ENCODE results near the gene KCNIP4. TPM values are rescaled to one million over a fixed set of nuclear protein-coding genes. Genes with fewer than 3 reads are reported as not detected.

The KCNIP4 gene
- total RNA-seq, 1 donor from 2014 or later = not detected

DNA sequence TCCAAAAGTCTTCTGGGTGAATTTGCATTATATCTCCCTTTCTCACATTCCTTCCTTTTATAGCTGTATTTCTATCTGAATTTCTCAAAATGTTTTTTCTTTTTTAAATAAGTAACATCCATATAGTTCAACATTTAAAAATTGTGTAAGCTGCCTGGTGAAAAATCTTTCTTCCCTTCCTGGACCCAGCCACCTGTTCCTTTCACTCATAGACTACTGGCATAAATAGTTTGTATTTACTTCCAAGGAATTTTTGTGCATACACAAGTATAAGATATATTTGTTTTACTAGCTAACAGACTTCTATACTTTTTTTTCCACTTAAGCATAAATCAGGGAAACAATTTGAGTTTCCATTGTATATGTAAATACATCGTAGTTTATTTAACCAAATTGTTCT, 1212.6 kb downstream of the KCNIP4 start:
- no peaks in the 10 kb centered on the region for H3K27me3 ChIP-seq
- no peaks in the 10 kb centered on the region for H3K4me1 ChIP-seq
- ATAC-seq (no peak), DNase-seq (no peak)
- no peak overlapping the region for H3K4me3 ChIP-seq
- no peaks in the 10 kb centered on the region for H3K9me3 ChIP-seq
- intact Hi-C loops (cut with DNase I) = no loop called here
- TF ChIP-seq, protein P1, sequence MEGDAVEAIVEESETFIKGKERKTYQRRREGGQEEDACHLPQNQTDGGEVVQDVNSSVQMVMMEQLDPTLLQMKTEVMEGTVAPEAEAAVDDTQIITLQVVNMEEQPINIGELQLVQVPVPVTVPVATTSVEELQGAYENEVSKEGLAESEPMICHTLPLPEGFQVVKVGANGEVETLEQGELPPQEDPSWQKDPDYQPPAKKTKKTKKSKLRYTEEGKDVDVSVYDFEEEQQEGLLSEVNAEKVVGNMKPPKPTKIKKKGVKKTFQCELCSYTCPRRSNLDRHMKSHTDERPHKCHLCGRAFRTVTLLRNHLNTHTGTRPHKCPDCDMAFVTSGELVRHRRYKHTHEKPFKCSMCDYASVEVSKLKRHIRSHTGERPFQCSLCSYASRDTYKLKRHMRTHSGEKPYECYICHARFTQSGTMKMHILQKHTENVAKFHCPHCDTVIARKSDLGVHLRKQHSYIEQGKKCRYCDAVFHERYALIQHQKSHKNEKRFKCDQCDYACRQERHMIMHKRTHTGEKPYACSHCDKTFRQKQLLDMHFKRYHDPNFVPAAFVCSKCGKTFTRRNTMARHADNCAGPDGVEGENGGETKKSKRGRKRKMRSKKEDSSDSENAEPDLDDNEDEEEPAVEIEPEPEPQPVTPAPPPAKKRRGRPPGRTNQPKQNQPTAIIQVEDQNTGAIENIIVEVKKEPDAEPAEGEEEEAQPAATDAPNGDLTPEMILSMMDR (IDR thresholded peaks at IDR 0.05) = no peak
- H3K27ac ChIP-seq = no peak overlapping the region
- H3K36me3 ChIP-seq = peaks cover 18% of the 10 kb centered on the region

DNA sequence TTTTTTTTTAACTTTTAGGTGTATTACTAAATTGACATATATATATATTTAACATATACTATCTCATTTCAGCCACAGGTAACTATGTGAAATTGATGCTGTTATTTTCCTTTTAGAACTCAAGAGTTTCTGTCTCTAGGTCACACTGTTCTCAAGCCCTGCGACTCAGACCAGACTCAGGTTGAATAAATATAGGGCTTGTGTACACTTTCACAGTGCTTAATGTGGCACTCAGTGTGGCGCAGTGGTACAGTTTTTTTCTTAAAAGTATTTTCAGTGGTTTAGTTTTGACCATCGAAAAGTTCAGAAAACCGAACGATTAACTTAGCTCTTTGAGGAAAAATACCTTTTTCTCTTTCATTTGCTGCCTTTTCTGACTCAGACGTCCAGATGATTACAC, 1223.7 kb downstream of the KCNIP4 start:
- Histone ChIP-seq H3K36me3 (peaks cover 66% of the 10 kb centered on the region), H3K27me3 (no peaks in the 10 kb centered on the region), H3K27ac (no peak overlapping the region), H3K4me3 (no peak overlapping the region), H3K9me3 (no peaks in the 10 kb centered on the region), H3K4me1 (no peaks in the 10 kb centered on the region)
- intact Hi-C loops (cut with DNase I) = no loop called here
- TF ChIP-seq, protein P1 (IDR thresholded peaks at IDR 0.05) = no peak
- ATAC-seq (no peak), DNase-seq (no peak)

DNA sequence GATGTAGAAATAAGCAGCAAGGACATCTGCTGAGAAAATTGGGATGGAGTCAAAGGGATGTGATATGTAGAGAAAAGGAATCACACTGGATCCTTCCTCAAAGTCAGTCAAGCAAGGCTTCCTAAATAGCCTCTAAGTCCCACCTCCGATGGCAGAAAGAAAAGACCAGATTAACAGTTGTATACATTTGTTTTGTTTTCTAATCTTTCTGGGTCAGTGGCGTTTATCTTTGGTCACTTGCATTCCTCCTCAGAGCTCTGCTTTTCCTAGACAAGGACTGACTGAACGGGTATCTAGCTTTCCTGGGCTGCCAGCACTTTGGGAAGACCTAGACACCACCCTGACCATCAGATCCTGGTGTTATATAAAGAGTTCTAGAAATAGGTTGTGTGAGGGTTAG, 1225.1 kb downstream of the KCNIP4 start:
- TF ChIP-seq, protein P1 (IDR thresholded peaks at IDR 0.05) = no peak
- no peak overlapping the region for H3K4me3 ChIP-seq
- no peaks in the 10 kb centered on the region for H3K27me3 ChIP-seq
- H3K4me1 ChIP-seq = no peaks in the 10 kb centered on the region
- H3K27ac ChIP-seq = no peak overlapping the region
- intact Hi-C loops (cut with DNase I) = no loop called here
- H3K36me3 ChIP-seq = peaks cover 66% of the 10 kb centered on the region
- no peaks in the 10 kb centered on the region for H3K9me3 ChIP-seq
- ATAC-seq (no peak), DNase-seq (no peak)

DNA sequence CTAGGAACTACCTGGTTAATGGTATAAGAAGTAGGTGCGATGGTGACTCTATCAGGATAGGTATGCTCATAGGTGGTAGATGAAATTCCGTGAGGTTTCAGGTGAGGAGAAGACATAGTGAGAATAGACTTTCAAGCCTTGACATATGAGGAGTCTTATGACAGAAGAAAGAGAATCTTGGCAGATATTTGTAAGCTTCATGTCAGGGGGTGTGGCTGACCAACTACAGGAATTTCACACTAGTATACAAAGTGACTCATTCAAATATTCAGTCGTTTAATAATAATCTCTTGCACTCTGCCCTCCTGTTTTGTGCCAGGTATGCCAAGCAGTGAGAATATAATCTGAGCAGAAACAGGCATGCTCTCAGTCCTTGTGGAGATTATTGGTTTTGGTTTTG, 1225.6 kb downstream of the KCNIP4 start:
- peaks cover 63% of the 10 kb centered on the region for H3K36me3 ChIP-seq
- ATAC-seq (no peak), DNase-seq (no peak)
- H3K9me3 ChIP-seq = no peaks in the 10 kb centered on the region
- H3K4me1 ChIP-seq = no peaks in the 10 kb centered on the region
- intact Hi-C loops (cut with DNase I) = no loop called here
- TF ChIP-seq, protein P1 (IDR thresholded peaks at IDR 0.05) = no peak
- H3K27ac ChIP-seq = no peak overlapping the region
- no peak overlapping the region for H3K4me3 ChIP-seq
- H3K27me3 ChIP-seq = no peaks in the 10 kb centered on the region

DNA sequence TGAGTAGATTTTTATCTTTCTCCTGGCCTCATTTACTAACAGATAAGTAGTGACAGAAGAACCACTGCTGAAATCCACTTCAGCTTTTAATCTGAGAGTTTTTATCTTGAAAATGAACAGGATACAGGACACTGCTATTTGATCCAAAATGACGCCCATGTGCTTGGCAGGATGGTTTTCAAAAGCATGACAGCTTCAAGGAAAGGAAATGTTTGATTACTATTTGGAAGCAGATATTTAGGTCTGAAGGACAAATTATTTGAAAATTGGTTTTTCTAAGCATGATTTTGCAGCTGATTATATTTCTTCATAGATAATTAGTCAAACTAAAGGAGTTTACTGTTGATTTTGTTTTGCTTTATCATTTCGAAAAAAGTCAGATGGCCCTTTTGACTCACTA, 1237.2 kb downstream of the KCNIP4 start:
- Histone ChIP-seq H3K36me3 (peaks cover 58% of the 10 kb centered on the region), H3K27ac (no peak overlapping the region), H3K9me3 (no peaks in the 10 kb centered on the region), H3K4me1 (no peaks in the 10 kb centered on the region), H3K27me3 (no peaks in the 10 kb centered on the region), H3K4me3 (no peak overlapping the region)
- DNase-seq (no peak), ATAC-seq (no peak)
- intact Hi-C loops (cut with DNase I) = no loop called here
- TF ChIP-seq, protein P1 (IDR thresholded peaks at IDR 0.05) = no peak

Data from upper lobe of right lung (tissue), 1 donor.